ENCODE data around the gene THOC6.

The THOC6 gene

GRCh38 chr16:3074860-3075522, 51.2 kb downstream of the THOC6 start:
- no peak for TF ChIP-seq ZBTB7A (IDR thresholded peaks at IDR 0.05; ENCODE audit: low read depth)
- no peak for TF ChIP-seq TCF12 (IDR thresholded peaks at IDR 0.05; ENCODE audit: low read depth)
- no peak for TF ChIP-seq YY1 (IDR thresholded peaks at IDR 0.05; ENCODE audit: low read depth)
- no peak for TF ChIP-seq CREB1 (IDR thresholded peaks at IDR 0.05; ENCODE audit: low read depth)
- no peak for TF ChIP-seq EP300 (IDR thresholded peaks at IDR 0.05; ENCODE audit: borderline replicate concordance)

DNA sequence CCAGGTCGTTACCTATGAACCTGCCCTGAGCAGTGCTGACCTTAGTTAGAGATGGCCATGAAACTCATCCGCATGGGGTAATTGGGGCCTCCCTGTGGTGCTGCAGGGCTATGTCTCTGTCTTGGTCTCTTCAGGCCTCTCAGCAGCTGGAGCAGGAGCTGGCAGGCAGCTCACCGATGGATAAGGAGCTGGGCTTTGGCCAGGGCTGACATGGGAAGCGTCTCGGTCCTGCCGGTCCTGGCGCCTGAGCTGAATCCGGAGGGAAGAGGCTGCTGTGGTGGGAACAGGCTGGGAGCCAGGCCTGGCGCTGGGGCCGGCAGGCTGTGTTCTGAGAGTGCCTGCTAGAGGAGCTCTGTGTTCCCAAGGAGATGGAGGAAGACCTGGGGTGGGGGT, 51.7 kb downstream of the THOC6 start:
- TF ChIP-seq CREB1 (IDR thresholded peaks at IDR 0.05; ENCODE audit: low read depth) (no peak), RAD21 (IDR thresholded peaks at IDR 0.05; ENCODE audit: low read depth) (no peak), ZBTB7A (IDR thresholded peaks at IDR 0.05; ENCODE audit: low read depth) (no peak), TCF12 (IDR thresholded peaks at IDR 0.05; ENCODE audit: low read depth) (no peak), CEBPB (IDR thresholded peaks at IDR 0.05) (no peak), NFIC (IDR thresholded peaks at IDR 0.05) (no peak), TAF1 (IDR thresholded peaks at IDR 0.05; ENCODE audit: low read depth) (no peak), YY1 (IDR thresholded peaks at IDR 0.05; ENCODE audit: low read depth) (no peak), EP300 (IDR thresholded peaks at IDR 0.05; ENCODE audit: borderline replicate concordance) (no peak), TEAD4 (IDR thresholded peaks at IDR 0.05) (no peak), FOXM1 (IDR thresholded peaks at IDR 0.05; ENCODE audit: borderline replicate concordance, low read depth) (no peak), EGR1 (IDR thresholded peaks at IDR 0.05) (no peak)
- TF ChIP-seq, protein P1, sequence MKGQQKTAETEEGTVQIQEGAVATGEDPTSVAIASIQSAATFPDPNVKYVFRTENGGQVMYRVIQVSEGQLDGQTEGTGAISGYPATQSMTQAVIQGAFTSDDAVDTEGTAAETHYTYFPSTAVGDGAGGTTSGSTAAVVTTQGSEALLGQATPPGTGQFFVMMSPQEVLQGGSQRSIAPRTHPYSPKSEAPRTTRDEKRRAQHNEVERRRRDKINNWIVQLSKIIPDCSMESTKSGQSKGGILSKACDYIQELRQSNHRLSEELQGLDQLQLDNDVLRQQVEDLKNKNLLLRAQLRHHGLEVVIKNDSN (IDR thresholded peaks at IDR 0.05) = no peak
- TF ChIP-seq, protein P2, sequence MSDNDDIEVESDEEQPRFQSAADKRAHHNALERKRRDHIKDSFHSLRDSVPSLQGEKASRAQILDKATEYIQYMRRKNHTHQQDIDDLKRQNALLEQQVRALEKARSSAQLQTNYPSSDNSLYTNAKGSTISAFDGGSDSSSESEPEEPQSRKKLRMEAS (IDR thresholded peaks at IDR 0.05) = no peak
- TF ChIP-seq, protein P3, sequence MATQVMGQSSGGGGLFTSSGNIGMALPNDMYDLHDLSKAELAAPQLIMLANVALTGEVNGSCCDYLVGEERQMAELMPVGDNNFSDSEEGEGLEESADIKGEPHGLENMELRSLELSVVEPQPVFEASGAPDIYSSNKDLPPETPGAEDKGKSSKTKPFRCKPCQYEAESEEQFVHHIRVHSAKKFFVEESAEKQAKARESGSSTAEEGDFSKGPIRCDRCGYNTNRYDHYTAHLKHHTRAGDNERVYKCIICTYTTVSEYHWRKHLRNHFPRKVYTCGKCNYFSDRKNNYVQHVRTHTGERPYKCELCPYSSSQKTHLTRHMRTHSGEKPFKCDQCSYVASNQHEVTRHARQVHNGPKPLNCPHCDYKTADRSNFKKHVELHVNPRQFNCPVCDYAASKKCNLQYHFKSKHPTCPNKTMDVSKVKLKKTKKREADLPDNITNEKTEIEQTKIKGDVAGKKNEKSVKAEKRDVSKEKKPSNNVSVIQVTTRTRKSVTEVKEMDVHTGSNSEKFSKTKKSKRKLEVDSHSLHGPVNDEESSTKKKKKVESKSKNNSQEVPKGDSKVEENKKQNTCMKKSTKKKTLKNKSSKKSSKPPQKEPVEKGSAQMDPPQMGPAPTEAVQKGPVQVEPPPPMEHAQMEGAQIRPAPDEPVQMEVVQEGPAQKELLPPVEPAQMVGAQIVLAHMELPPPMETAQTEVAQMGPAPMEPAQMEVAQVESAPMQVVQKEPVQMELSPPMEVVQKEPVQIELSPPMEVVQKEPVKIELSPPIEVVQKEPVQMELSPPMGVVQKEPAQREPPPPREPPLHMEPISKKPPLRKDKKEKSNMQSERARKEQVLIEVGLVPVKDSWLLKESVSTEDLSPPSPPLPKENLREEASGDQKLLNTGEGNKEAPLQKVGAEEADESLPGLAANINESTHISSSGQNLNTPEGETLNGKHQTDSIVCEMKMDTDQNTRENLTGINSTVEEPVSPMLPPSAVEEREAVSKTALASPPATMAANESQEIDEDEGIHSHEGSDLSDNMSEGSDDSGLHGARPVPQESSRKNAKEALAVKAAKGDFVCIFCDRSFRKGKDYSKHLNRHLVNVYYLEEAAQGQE (IDR thresholded peaks at IDR 0.05; ENCODE audit: low read depth) = no peak

GRCh38 chr16:3076577-3076976, 52.7 kb downstream of the THOC6 start:
- TF ChIP-seq FOXM1 (IDR thresholded peaks at IDR 0.05; ENCODE audit: borderline replicate concordance, low read depth) (no peak), CREB1 (IDR thresholded peaks at IDR 0.05; ENCODE audit: low read depth) (no peak), ZBTB7A (IDR thresholded peaks at IDR 0.05; ENCODE audit: low read depth) (no peak), TEAD4 (IDR thresholded peaks at IDR 0.05) (no peak), YY1 (IDR thresholded peaks at IDR 0.05; ENCODE audit: low read depth) (no peak), TCF12 (IDR thresholded peaks at IDR 0.05; ENCODE audit: low read depth) (no peak), NFIC (IDR thresholded peaks at IDR 0.05) (no peak), EP300 (IDR thresholded peaks at IDR 0.05; ENCODE audit: borderline replicate concordance) (no peak), RAD21 (IDR thresholded peaks at IDR 0.05; ENCODE audit: low read depth) (no peak)
- TF ChIP-seq, protein P3 (IDR thresholded peaks at IDR 0.05; ENCODE audit: low read depth) = no peak

Data from Ishikawa (cell line).